HG03103 (cell line): ENCODE data around the gene ZNF19.
A peak's percentile ranks its signal among the peaks of the same experiment; 100 is the strongest.

Experiments
- ATAC-seq: cut with Tn5 transposase; IDR thresholded peaks from one replicate; pipeline ENCODE4 v1.9.1; 2021; ENCODE audit warnings: low read depth; ENCODE audit not compliant: unreplicated experiment

The ZNF19 gene

DNA sequence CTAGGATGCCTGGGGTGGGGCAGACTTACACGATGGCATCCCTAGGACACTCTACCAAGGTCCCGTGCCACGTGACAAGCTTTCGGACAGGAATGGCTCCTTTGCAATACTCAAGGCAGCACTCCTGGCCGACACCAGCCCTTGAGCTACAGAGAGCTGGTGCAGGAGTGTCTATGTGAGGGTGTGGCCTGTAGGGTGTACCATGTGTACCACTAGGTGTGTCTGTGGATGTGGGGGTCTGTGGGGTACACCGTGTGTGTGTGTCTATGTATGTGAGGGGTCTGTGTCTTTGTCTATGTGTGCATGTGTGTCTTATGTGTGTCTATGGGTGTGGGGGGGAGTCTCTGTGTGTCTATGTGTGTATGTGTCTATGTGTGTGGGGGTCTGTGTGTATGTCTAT lies 45.4 kb downstream of the ZNF19 start:
- no peak for ATAC-seq

DNA sequence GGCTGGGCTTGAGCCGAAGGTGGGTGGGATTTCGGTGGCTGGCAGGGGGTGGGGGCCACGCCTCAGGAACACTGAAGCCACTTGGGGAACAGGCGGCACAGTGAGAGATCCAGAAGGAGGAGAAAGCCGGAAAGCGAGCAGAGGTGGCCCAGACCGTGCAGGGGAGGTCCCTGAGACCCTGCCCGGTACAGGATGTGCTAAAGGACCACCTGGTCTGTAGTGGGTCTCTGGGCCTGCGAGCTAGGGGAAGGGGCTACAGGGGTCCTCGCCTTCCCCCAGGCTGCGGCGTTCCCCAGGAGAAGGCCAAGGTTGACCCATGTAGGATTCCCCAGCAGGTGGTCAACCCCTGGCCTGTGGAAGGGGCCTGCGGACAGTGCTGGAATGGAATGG lies 47.1 kb downstream of the ZNF19 start, which contains the start of gene TLE7:
Gene TLE7, minus strand, starts transcription at position 4 of the 390 bp plus-strand sequence. CDS start 8,730 bp downstream, outside the sequence.
- no peak for ATAC-seq

DNA sequence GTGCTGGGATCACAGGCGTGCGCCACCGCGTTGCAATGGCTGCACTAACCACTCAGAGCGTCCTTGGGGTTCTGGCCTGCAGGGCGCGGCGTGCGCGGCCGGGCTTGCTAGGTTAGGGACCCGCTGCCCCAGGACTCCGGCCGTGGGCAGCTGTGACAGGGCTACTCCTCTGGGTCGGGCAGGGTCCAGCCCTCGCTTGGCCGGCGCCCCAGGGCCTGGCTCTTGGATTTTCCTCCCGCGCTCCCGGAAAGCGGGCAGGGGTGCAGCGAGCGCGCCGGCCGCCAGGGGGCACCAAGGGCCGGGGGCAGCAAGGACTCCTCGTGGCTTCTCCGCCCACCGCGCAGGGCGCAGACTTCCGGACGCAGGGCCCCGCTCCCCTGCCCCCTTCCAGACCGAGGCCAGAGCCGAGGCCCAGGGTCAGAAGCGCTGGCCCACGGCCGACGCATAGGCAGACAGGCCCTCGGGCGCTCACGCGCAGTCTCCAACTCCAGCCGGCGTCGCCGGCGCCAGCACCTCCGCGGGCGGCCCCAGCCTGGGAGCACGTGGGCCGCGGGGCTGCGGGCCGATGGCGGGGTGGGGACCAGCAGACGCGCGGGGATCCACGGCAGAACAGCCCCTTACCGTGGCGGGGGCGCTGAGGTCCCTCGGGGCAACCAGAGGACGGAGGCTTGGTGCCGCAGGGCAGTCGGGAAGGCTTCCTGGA lies 47.6 kb downstream of the ZNF19 start:
- no peak for ATAC-seq

DNA sequence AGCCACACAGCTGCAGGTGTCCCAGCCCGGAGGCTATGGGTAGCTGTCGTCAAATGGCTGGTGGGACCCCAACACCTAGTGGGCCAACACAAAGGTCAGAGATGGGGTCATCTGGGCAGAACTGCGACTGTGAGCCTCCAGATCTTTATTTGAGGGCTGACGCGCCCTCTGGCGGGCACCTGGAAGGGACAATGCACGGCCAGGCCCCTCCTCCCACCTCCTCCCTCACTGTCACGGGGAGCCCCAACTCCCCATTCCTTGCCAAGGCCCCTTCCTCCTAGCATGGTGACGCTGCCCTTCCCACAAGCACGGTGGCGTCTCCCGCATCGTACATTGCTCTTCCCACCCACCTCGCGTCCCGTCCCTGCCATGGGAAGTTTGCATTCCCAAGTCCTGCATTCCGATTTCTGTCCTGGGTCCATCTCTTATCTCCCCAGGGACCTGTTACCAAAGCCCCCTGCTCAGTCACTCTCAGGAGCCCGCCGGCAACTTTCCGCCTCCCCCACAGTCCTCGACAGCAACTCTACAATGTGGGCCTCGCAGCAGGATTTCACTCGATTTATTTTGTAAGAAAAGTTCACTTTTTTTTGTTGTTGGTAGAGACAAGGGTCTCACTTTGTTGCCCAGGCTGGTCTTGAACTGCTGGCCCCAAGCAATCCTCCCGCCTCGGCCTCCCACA lies 48.3 kb downstream of the ZNF19 start:
- no peak for ATAC-seq

DNA sequence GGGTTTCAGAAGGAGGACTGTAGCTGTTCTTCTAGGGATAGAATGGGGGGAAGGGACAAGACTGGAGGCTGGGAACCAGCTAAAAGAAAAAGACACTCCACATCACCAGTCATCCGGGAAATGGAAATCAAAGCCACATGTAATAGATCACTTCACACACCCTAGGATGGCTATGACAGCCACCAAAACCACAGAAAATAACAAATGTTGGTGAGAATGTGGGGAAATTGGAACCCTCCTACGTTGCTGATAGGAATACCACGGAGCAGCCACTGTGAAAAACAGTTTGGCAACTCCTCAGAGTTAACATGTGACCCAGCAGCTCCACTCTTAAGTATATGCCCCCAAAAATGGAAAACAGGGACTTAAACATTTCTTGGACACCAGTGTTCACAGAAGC lies 49.6 kb downstream of the ZNF19 start:
- no peak for ATAC-seq

DNA sequence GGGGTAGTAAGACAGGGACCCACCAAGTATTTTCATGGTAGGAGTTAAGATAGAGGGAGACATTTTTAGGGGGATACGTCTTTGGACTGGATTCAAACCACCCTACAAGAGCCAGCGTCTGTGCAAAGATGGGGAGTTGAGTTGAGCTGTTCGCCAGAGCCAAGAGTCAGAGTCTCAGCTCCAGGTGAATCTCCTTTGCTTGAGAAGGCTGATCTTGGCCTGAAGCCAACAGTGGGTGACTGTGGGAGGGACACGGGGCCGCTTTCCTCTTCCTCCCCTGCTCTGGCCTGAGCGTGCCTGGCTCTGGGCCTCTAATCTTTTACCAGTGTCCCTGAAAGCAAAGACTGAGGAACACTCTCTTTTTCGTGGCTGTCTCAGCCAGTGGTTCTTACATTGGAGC lies 52.7 kb downstream of the ZNF19 start:
- ATAC-seq: no peak

DNA sequence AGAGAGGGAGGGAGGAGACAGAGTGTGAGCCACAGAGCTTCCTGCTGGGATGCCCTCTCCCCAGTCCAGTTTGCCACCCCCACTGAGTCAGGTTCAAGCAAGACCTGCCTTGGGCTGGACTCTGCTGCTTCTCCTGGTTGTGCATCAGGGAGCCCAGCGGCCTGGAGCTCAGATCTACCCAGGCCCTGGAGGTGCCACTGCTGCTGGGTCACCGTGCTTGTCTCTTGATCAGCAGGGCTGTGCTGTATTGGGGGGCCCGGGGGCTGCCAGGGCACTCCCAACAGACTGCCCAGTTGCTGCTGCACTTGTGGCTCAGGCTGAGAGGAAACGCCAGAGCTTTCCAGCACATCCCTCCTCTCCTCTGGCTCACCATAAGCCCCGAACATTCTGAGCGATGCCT lies 56.2 kb downstream of the ZNF19 start:
- no peak for ATAC-seq

DNA sequence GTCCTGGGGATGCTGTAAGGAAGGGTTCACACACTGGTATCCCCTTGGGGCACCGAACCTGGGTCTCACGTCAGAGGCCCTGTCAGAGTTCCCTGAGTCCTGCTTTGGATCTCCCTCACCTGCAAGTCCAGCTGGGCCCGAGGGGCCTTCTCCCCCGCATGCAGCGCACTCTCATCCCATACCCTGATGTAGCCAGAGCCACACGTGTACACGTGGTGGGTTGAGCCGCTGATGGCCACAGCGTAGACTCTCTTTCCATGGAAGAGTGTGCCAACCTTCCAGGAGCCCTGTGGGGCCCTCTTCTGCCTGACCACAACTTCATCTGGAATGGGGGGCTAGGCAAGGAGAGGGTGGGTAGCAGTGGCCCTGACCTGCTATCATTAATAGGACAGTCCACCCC lies 57.1 kb downstream of the ZNF19 start:
- no peak for ATAC-seq

DNA sequence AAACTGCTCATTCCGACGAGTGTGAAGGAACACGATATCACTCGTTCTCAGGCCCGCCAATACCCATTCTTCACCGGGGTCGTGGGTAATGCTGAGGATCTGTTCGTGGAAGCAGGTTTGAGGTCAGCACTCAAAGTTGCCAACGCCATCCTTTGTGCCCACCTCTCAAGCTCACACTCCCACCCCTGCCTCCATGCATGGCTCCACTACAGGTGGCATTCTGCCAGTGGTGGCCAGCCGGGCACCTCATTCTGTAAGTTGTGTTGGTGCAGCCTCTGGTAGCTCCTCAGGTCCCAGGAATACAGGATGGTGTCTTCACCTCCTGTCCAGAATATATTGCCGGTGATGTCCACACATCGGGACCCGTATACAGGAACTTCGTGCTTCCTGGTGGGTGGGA lies 57.9 kb downstream of the ZNF19 start:
- no peak for ATAC-seq

DNA sequence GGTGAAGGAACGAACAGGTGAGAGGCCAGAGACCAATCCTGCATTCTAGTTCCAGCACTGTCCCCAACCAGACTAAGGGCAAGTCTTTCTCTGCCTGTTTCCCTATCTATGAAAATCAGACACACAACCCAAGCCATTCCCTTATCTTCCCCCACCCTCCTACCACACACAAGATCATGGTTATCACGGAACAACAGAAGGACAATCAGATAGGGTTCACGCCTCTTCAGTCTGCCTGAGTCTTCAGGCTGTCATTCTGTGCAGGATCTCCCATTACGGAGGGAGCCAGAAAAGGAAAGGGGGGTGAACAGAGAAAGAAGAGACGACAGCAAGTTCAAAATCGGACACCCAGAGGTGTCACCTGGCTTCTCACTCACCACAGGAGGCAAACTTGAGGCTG lies 58.4 kb downstream of the ZNF19 start:
- ATAC-seq: no peak

DNA sequence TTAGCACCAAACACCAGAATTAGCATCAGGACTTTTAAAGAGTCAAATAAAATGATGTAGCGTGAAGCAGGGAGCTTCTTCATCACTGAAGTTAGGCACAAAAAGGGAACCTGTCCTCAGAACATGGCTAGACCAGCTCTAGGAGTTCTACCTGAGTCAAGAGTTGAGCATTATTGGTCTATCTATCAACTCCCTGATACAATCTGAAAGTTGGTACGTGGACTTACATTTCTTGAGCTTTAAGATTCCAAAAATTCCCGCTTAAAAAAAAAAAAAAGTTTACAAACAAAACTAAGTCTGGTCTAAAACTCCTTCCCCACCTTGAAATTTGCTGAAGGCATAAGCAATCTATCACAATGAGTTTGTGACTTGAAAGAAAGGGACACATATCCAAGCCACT lies 59.5 kb downstream of the ZNF19 start:
- no peak for ATAC-seq

DNA sequence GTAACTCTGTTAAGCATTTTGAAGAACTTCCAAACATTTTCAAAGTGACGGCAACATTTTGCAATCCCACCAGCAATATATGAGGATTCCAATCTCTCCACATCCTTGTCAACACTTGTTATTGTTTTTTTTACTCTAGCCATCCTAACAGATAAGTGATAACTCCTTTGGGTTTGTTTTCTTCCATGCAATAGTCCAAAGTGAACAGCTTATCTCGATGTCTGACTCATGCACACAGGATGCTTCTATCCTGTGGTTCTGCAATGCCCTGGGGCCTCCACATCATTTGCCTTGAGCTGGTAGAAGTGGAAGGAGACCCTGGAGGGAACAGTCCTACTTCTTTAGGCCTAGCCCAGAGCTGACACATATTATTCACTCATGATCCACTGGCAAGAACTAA lies 60.2 kb downstream of the ZNF19 start:
- no peak for ATAC-seq

DNA sequence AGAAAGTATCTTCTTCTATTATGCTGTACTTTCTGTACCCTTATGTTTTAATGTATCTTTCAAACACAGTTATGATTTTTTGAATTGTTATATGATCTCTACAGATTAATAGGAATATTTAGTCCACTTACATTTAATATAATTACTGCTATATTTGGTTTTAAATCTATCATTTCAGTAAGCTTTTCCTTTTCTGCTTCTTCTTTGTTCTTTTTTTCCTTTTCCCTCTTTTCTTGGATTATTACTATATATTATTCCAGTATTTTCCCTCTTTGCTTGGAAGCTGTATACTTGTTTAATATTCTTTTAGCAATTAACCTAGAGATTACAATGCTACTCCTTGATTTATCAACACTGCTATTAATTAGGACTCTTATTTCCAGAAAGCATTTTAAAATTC lies 60.7 kb downstream of the ZNF19 start:
- ATAC-seq: no peak

DNA sequence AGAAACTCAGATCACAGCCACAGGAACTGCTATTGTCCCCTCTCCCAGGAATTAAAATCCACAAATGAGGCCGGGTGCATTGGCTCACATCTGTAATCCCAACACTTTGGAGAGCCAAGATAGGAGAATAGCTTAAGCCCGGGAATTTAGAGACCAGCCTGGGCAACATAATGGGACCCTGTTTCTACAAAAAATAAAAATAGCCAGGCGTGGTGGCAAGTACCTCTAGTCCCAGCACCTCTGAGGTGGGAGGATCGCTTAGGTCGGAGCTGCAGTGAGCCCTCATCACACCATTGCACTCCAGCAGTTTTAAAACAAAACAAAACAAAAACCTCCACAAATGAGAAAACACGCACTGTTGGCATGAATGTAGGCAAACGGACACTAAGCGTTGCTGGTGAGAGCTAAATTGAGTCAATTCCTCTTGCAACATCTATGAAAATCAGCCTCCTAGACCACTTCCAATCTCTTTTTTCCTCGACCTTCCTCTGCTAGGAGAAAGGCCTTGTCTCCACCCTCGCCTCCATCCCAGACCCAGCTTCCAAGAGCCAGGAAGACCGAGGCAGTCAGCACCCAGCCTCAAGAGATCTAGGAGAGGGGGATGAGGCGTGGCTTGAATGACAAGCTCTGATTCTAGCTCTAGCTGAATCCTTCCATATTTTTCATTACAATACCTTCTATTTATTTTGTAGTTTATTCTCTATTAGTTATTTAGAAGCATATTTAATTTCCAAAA lies 62.1 kb downstream of the ZNF19 start:
- ATAC-seq: no peak

DNA sequence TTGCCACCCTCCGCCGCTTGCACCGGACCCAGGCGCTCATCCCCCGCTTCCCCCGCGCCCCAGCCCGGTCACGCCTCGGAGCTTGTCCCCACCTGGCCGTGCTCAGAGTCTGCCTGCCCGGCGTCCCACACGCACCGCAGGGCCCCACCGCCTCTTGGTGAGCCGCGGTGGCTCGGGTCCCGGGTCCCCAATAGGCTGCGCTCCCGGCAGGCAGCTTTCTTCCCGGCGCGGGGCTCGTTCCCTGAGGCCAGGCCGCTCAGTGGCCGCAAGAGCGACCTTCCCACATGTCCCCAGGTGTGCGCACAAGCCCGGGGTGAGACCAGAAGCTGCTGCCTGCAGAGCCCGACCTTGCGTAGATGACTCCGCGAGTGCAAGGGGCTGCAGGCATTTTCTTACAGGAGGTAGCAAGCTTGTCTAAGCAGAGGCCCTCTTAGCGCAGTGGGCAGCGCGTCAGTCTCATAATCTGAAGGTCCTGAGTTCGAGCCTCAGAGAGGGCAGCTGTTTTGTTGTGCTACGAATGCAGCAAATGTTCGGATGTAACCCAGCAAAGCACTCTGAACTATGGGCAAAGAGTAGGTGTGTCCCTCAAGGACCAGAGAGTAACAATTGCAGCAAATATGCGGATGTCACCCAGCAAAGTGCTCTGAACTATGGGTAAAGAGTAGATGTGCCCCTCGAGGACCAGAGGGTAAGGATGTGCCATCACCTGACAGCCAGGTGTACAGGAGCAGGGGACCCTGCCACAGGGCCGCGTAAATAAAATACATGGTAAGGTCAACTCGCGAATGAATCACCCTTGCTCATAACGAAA lies 62.9 kb downstream of the ZNF19 start:
- ATAC-seq: peak; percentile 64

DNA sequence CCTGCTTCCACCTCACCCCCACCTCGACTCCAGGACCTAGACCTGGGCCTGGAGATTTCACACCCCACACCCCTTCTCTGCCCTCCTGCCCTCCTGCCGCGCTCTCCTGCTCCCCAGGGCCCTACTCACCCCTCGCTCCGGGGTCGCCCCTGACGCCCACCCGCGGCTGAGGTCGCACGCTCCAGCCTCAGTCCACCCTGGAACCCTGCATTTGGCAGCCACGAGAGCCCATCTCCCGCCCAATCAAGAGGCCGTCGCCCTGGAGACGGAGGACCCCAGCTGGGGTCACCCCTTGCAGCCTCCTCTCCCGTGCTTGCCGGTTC lies 63.4 kb downstream of the ZNF19 start:
- no peak for ATAC-seq

DNA sequence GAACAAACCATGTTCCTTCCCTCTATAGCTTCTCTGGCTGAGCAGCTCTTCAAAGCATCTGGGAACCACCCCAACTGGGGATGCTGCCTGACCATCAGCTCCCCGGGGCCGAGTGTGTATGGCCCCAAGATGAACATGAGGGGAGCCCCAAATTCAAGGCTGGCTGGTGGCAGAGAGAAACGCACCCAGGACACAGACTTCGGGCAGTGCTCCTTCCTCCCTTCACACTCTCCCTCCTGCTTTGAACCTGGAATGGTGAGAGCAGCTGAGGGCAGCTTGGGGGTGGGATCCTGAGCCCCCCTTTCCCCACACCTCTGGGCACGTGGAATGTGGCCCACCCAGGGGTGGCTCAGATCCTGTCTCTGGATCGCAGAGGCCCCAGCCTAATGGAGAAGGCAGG lies 64.5 kb downstream of the ZNF19 start:
- ATAC-seq: no peak

DNA sequence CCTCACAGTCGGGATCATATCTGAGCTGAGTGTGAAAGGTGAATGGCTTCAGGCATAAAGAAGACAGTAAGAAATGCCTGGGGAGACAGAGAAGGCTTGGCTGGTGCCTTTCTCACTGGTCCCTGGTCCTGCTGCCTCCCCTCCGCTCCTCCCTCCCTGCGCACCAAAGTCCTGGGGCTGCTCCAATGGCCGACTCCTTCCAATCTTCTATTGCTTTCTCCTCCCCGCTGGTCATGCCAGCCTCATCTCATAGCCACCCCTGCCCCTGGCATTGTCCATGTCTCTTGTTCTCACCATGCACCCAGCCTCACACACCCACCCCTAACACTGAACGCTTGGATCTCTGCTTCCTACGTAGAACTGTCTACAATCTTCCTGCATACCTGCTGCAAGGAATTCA lies 65.3 kb downstream of the ZNF19 start:
- ATAC-seq: no peak
